A673 (cell line): ENCODE data around the gene ADAMTSL2. TPM values are rescaled to one million over a fixed set of nuclear protein-coding genes. Genes with fewer than 3 reads are reported as not detected.

Experiments
- BruUV-seq: library from RNA; stranded (reverse); fragments of 400-500 nt; replicated peaks from 2 replicates; lab custom pipeline; 2021; lab: Mats Ljungman, UMichigan
- CTCF ChIA-PET: fragments of 300-600 bp; sonication (Branson Sonifier 250); formaldehyde crosslinking; loops from one replicate; lab custom pipeline; 2022; ENCODE audit warnings: antibody characterized with exemption; lab: Charles Lee
- POLR2A ChIA-PET: fragments of 300-600 bp; sonication (Branson Sonifier 250); formaldehyde crosslinking; loops from one replicate; lab custom pipeline; 2022; ENCODE audit warnings: antibody characterized with exemption; ENCODE audit not compliant: low non-redundant PET; lab: Charles Lee
- DNase-seq: peaks from one replicate; pipeline ENCODE4 v3.0.0-alpha.2; 2015; ENCODE audit warnings: low spot score
- H3K27ac ChIP-seq: fragments of 200-600 bp; sonication (generic); 2 replicates; pipeline ENCODE4 v1.5.1; 2016; ENCODE audit warnings: mixed run types, low read depth, mild to moderate bottlenecking, mixed read lengths, antibody characterized with exemption, low read length; ENCODE audit not compliant: poor library complexity, severe bottlenecking
- H3K27me3 ChIP-seq: fragments of 200-600 bp; sonication (generic); replicated peaks from 2 replicates; pipeline ENCODE4 v1.6.1; 2017; ENCODE audit warnings: mixed run types, low read depth, mild to moderate bottlenecking, mixed read lengths, antibody characterized with exemption, low read length; ENCODE audit not compliant: insufficient read depth, poor library complexity
- H3K36me3 ChIP-seq: fragments of 200-600 bp; sonication (generic); 2 replicates; pipeline ENCODE4 v1.6.1; 2016; ENCODE audit warnings: mixed run types, mild to moderate bottlenecking, mixed read lengths, antibody characterized with exemption, low read length; ENCODE audit not compliant: insufficient read depth, poor library complexity, severe bottlenecking
- H3K4me1 ChIP-seq: fragments of 200-600 bp; sonication (generic); 2 replicates; pipeline ENCODE4 v1.6.1; 2017; ENCODE audit warnings: mixed run types, mild to moderate bottlenecking, mixed read lengths, antibody characterized with exemption, low read length; ENCODE audit not compliant: insufficient read depth, poor library complexity, severe bottlenecking
- H3K4me3 ChIP-seq: fragments of 200-600 bp; sonication (generic); 2 replicates; pipeline ENCODE4 v1.5.1; 2016; ENCODE audit warnings: low read depth, mixed run types, mild to moderate bottlenecking, mixed read lengths, low read length; ENCODE audit not compliant: poor library complexity, severe bottlenecking
- H3K9me3 ChIP-seq: fragments of 200-600 bp; sonication (generic); 2 replicates; pipeline ENCODE4 v1.6.1; 2016; ENCODE audit warnings: mixed run types, low read depth, mild to moderate bottlenecking, mixed read lengths, antibody characterized with exemption, low read length; ENCODE audit not compliant: poor library complexity, severe bottlenecking
- CTCF ChIP-seq: fragments of 300-800, 200-600 bp; sonication (generic); conservative IDR thresholded peaks from 2 replicates; pipeline ENCODE4 v1.5.1; 2017; ENCODE audit warnings: low read depth, mild to moderate bottlenecking, antibody characterized with exemption, low read length, moderate library complexity, mixed read lengths
- EZH2 ChIP-seq: fragments of 200-600 bp; sonication (generic); IDR thresholded peaks from 2 replicates; pipeline ENCODE4 v1.6.1; 2017; ENCODE audit warnings: borderline replicate concordance, low read depth, mild to moderate bottlenecking, mixed read lengths, antibody characterized with exemption, low read length; ENCODE audit not compliant: poor library complexity, severe bottlenecking
- intact Hi-C: fragments of 100-400 bp; cut with micrococcal nuclease; formaldehyde crosslinking; loops from one replicate; pipeline ENCODE4 v1.10.0; 2022; ENCODE audit not compliant: unreplicated experiment
- total RNA-seq: library from RNA; stranded (reverse); gene quantifications from 2 replicates; pipeline ENCODE4 v1.2.3, GENCODE V29; 2021

The ADAMTSL2 gene
- total RNA-seq, 1 experiment from 2014 or later, result 0.06 TPM

- CTCF ChIA-PET, result no interaction called here
- no TSS peak for BruUV-seq
- no peak for DNase-seq
- H3K9me3 ChIP-seq, result no peaks in the 10 kb centered on the region
- no peaks in the 10 kb centered on the region for H3K27me3 ChIP-seq
- POLR2A ChIA-PET, result no interaction called here
- H3K4me3 ChIP-seq, result no peak overlapping the region
- H3K27ac ChIP-seq, result no peak overlapping the region
- intact Hi-C loops, result no loop called here
- TF ChIP-seq EZH2 (no peak), CTCF (no peak)
- H3K36me3 ChIP-seq, result no peaks in the 10 kb centered on the region
- peaks cover 4% of the 10 kb centered on the region for H3K4me1 ChIP-seq
Measured at GRCh38 chr9:133574771-133575170, 40.3 kb downstream of the ADAMTSL2 start.

GRCh38 chr9:133575186-133576030 is 40.9 kb downstream of the ADAMTSL2 start:
- H3K36me3 ChIP-seq, result no peaks in the 10 kb centered on the region
- POLR2A ChIA-PET, result no interaction called here
- DNase-seq, result no peak
- intact Hi-C loops, result no loop called here
- no TSS peak for BruUV-seq
- no peaks in the 10 kb centered on the region for H3K27me3 ChIP-seq
- H3K4me3 ChIP-seq, result no peak overlapping the region
- H3K27ac ChIP-seq, result no peak overlapping the region
- CTCF ChIA-PET, result interaction anchor here (0.5 kb wide), 1 partner anchor 1325 kb away, joined by 3 read pairs; no protein-coding TSS in a partner anchor
- peaks cover 4% of the 10 kb centered on the region for H3K4me1 ChIP-seq
- H3K9me3 ChIP-seq, result no peaks in the 10 kb centered on the region
- TF ChIP-seq EZH2 (no peak), CTCF (no peak)

- intact Hi-C loops, result no loop called here
- POLR2A ChIA-PET, result no interaction called here
- Histone ChIP-seq H3K4me3 (no peak overlapping the region), H3K27ac (no peak overlapping the region), H3K9me3 (no peaks in the 10 kb centered on the region), H3K36me3 (no peaks in the 10 kb centered on the region), H3K4me1 (peaks cover 8% of the 10 kb centered on the region), H3K27me3 (no peaks in the 10 kb centered on the region)
- no TSS peak for BruUV-seq
- CTCF ChIA-PET, result interaction anchor here (0.5 kb wide), 1 partner anchor 1325 kb away, joined by 3 read pairs; no protein-coding TSS in a partner anchor
- DNase-seq, result no peak
- no peak for TF ChIP-seq EZH2
- no peak for TF ChIP-seq CTCF
Measured at GRCh38 chr9:133576031-133576874, 41.7 kb downstream of the ADAMTSL2 start.
